Cardiac septum (tissue), 1 donor: ENCODE data around the gene ARFGEF3. TPM values are rescaled to one million over a fixed set of nuclear protein-coding genes. Genes with fewer than 3 reads are reported as not detected.
"Not testable (repeated sequence)": the region's sequence is repeated elsewhere in the genome, so short reads cannot be mapped to it uniquely, and the experiment has no call there.

Experiments used
- DNase-seq: peaks from one replicate; pipeline ENCODE4 v3.0.0-alpha.2; 2020; ENCODE audit warnings: low spot score
- intact Hi-C: fragments of 100-400 bp; cut with DNase I; formaldehyde crosslinking; loops from one replicate; pipeline ENCODE4 v1.14.0; 2022
- total RNA-seq: library from RNA; stranded (reverse); fragmentation: NEBNext Ultra II Directional; extraction: Animal tissue kit (Norgen Biotek cat#: 25700); gene quantifications from one replicate; pipeline ENCODE4 v1.2.1, GENCODE V29; 2021
- donor health status: DM: no; HTN: no; CAD: no.

The ARFGEF3 gene
- total RNA-seq, 1 donor from 2014 or later: 9.6 TPM

- intact Hi-C loops: no loop called here
- no peak for DNase-seq
These were observed 97.3 kb downstream of the ARFGEF3 start for GRCh38 chr6:138258991-138259390.

- intact Hi-C loops: no loop called here
These were observed 99.5 kb downstream of the ARFGEF3 start for GRCh38 chr6:138261116-138261780.

GRCh38 chr6:138263963-138264362 lies 102.2 kb downstream of the ARFGEF3 start:
- DNase-seq: no peak
- intact Hi-C loops: no loop called here

More at GRCh38 chr6:138261116-138261780, 99.5 kb downstream of the ARFGEF3 start:
- no peak for DNase-seq

- DNase-seq: no peak
- intact Hi-C loops: no loop called here
These were observed 102.7 kb downstream of the ARFGEF3 start for GRCh38 chr6:138264372-138264880.

GRCh38 chr6:138266095-138266494 lies 104.4 kb downstream of the ARFGEF3 start:
- no peak for DNase-seq

GRCh38 chr6:138267971-138268895 lies 106.5 kb downstream of the ARFGEF3 start:
- no peak for DNase-seq
- intact Hi-C loops: no loop called here

More at GRCh38 chr6:138266095-138266494, 104.4 kb downstream of the ARFGEF3 start:
- intact Hi-C loops: no loop called here

- DNase-seq: no peak
- intact Hi-C loops: no loop called here
These were observed 109.7 kb downstream of the ARFGEF3 start for GRCh38 chr6:138271451-138271850.

GRCh38 chr6:138272533-138273315 lies 111.0 kb downstream of the ARFGEF3 start:
- DNase-seq: no peak
- intact Hi-C loops: no loop called here

- intact Hi-C loops: no loop called here
- DNase-seq: no peak
These were observed 114.2 kb downstream of the ARFGEF3 start for GRCh38 chr6:138275976-138276375.

- intact Hi-C loops: loop anchor here (1.0 kb wide), 1 partner anchor 162 kb away; no protein-coding TSS in a partner anchor
- no peak for DNase-seq
These were observed 116.1 kb downstream of the ARFGEF3 start for GRCh38 chr6:138277835-138278234.

- intact Hi-C loops: loop anchor here (1.0 kb wide), 1 partner anchor 162 kb away; no protein-coding TSS in a partner anchor
- DNase-seq: no peak
These were observed 116.6 kb downstream of the ARFGEF3 start for GRCh38 chr6:138278326-138278725.

- no peak for DNase-seq
- intact Hi-C loops: loop anchor here (5.0 kb wide), 1 partner anchor 117 kb away; the partner anchor contains the start of gene HEBP2
These were observed 124.1 kb downstream of the ARFGEF3 start for GRCh38 chr6:138285800-138286199.

GRCh38 chr6:138286698-138287097 lies 125.0 kb downstream of the ARFGEF3 start:
- intact Hi-C loops: loop anchor here (5.0 kb wide), 1 partner anchor 116 kb away; the partner anchor contains the start of gene HEBP2
- no peak for DNase-seq

GRCh38 chr6:138287144-138287955 lies 125.6 kb downstream of the ARFGEF3 start:
- DNase-seq: no peak
- intact Hi-C loops: loop anchor here (5.0 kb wide), 1 partner anchor 115 kb away; the partner anchor contains the start of gene HEBP2

- intact Hi-C loops: loop anchor here (5.0 kb wide), 1 partner anchor 114 kb away; the partner anchor contains the start of gene HEBP2
- not testable (repeated sequence) for DNase-seq
These were observed 126.8 kb downstream of the ARFGEF3 start for GRCh38 chr6:138288428-138289085.

- no peak for DNase-seq
- intact Hi-C loops: loop anchor here (5.0 to 10.0 kb wide), 3 partner anchors 113 to 295 kb away; partner anchors contain the start of gene HEBP2
These were observed 128.0 kb downstream of the ARFGEF3 start for GRCh38 chr6:138289739-138290138.

GRCh38 chr6:138290423-138290962 lies 128.8 kb downstream of the ARFGEF3 start:
- intact Hi-C loops: loop anchor here (10.0 kb wide), 2 partner anchors 224 to 294 kb away; no protein-coding TSS in a partner anchor
- DNase-seq: no peak
